ENCODE data around the gene NDUFV1.
"Not testable (repeated sequence)": the region's sequence is repeated elsewhere in the genome, so short reads cannot be mapped to it uniquely, and the experiment has no call there.

The NDUFV1 gene

GRCh38 chr11:67654225-67654624 is 47.5 kb downstream of the NDUFV1 start:
- DNase-seq (ENCODE audit: low read depth in 2 of 2), result no peak

GRCh38 chr11:67656278-67656922 is 49.7 kb downstream of the NDUFV1 start:
- no peak for DNase-seq (ENCODE audit: low read depth in 2 of 2)

- no peak for DNase-seq (ENCODE audit: low read depth in 2 of 2)
These were observed 50.6 kb downstream of the NDUFV1 start for GRCh38 chr11:67657300-67657699.

- DNase-seq (ENCODE audit: low read depth in 2 of 2), result not testable (repeated sequence)
These were observed 53.0 kb downstream of the NDUFV1 start for GRCh38 chr11:67659651-67660165.

- not testable (repeated sequence) for DNase-seq (ENCODE audit: low read depth in 2 of 2)
These were observed 54.0 kb downstream of the NDUFV1 start for GRCh38 chr11:67660752-67661151.

Measured in stimulated activated CD4-positive, alpha-beta T cell treated with anti-CD3 and anti-CD28 coated beads, Interleukin-1b, Interleukin-23, amount 100 ng/mL, for 4 hours (primary cell).